Stimulated activated CD4-positive, alpha-beta T cell treated with anti-CD3 and anti-CD28 coated beads, Interleukin-2, amount 100 ng/mL, for 24 hours (primary cell): ENCODE results near the gene PTGDR2.

ENCODE experiments used
- DNase-seq, 2 donors: peaks; one replicate each; pipeline ENCODE4 v3.0.0-alpha.2; 2020

Gene PTGDR2

GRCh38 chr11:60809249-60809648 lies 46.5 kb downstream of the PTGDR2 start:
- DNase-seq: no peak

DNA sequence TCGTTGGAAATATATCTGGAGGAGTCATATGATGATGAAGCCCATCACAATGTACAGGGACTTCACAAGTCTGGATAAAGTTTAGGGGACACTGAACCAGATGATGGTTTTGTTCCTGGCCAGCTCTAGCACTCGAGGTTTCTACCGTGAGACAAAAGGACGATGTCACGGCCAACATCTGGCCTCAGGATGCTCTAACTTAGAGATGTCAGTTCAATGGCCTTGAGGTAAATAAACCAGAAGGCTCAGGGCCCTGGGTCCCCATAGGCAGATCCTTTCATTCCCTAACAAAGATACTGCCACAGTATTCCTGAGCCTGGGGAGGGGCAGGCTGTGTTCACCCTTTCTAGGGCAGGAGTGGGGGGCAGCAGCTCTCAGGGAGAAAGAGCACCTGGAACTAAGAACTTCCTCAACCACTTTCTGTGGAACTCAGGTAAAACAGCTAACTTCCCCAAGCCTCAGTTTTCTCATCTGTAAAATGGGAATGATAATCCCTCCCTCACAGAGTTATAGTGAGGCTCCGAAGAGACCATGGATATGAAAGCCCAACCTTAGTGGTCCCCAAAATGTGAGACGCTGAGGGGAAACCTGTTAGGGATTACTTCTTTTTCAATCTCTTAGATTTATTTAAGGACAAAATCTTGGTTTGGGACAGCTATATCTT lies 52.3 kb downstream of the PTGDR2 start:
- DNase-seq: no peak

GRCh38 chr11:60801194-60801593 lies 54.6 kb downstream of the PTGDR2 start:
- no peak for DNase-seq
